Fibroblast of lung (primary cell): ENCODE measurements around the gene MYO1D. TPM values are rescaled to one million over a fixed set of nuclear protein-coding genes. Genes with fewer than 3 reads are reported as not detected.

Experiments
- DNase-seq, 2 donors: peaks; one replicate each; pipeline versions ENCODE4 v3.0.0 to v3.0.0-alpha.2; 2010; ENCODE audit warnings: low read depth in 2 of 2
- H2AFZ ChIP-seq: 2 replicates; pipeline ENCODE4 v1.5.1; 2012; ENCODE audit warnings: low read length, control low read depth, inconsistent platforms
- H3K27ac ChIP-seq: 2 replicates; pipeline ENCODE4 v1.5.1; 2011; ENCODE audit warnings: low read length, control low read depth; ENCODE audit not compliant: insufficient read depth
- H3K27me3 ChIP-seq: 2 replicates; pipeline ENCODE4 v1.5.1; 2011; ENCODE audit warnings: mild to moderate bottlenecking, low read length; ENCODE audit not compliant: control insufficient read depth, insufficient read depth
- H3K36me3 ChIP-seq: 2 replicates; pipeline ENCODE4 v1.5.1; 2011; ENCODE audit warnings: low read length; ENCODE audit not compliant: control insufficient read depth, insufficient read depth
- H3K4me1 ChIP-seq: 2 replicates; pipeline ENCODE4 v1.5.1; 2011; ENCODE audit warnings: low read length; ENCODE audit not compliant: control insufficient read depth, insufficient read depth; ENCODE audit errors: extremely low read depth
- H3K4me2 ChIP-seq: 2 replicates; pipeline ENCODE4 v1.5.1; 2011; ENCODE audit warnings: low read length, control low read depth; ENCODE audit not compliant: insufficient read depth; ENCODE audit errors: extremely low read depth
- H3K4me3 ChIP-seq, 4 experiments: fragments of 200-600 bp in 1 of 4; sonication (generic) in 1 of 4; replicated peaks in 1 of 4; 2 replicates each; pipeline ENCODE4 v1.5.1; 2011 to 2016; ENCODE audit warnings: low read length in 4 of 4, low read depth in 3 of 4, mild to moderate bottlenecking in 3 of 4, control low read depth in 2 of 4, inconsistent platforms in 1 of 4, mixed read lengths in 1 of 4; ENCODE audit not compliant: insufficient read depth in 1 of 4; ENCODE audit errors: control extremely low read depth in 1 of 4
- H3K79me2 ChIP-seq: 2 replicates; pipeline ENCODE4 v1.5.1; 2012; ENCODE audit warnings: mild to moderate bottlenecking, low read length, inconsistent platforms; ENCODE audit not compliant: control insufficient read depth, insufficient read depth
- H3K9ac ChIP-seq: 2 replicates; pipeline ENCODE4 v1.5.1; 2011; ENCODE audit warnings: mild to moderate bottlenecking, low read length, control low read depth; ENCODE audit not compliant: insufficient read depth
- H3K9me3 ChIP-seq: 2 replicates; pipeline ENCODE4 v1.5.1; 2012; ENCODE audit warnings: low read depth, low read length; ENCODE audit not compliant: control insufficient read depth, insufficient read depth
- H4K20me1 ChIP-seq: 2 replicates; pipeline ENCODE4 v1.5.1; 2011; ENCODE audit warnings: low read length; ENCODE audit not compliant: control insufficient read depth, insufficient read depth; ENCODE audit errors: extremely low read depth
- CTCF ChIP-seq, 2 donors: IDR thresholded peaks in 1 of 2; conservative IDR thresholded peaks in 1 of 2; 1 replicate in 1 of 2; 2 replicates in 1 of 2; pipeline ENCODE4 v1.5.1; 2011 to 2012; ENCODE audit warnings: low read length in 2 of 2, control low read depth in 1 of 2, inconsistent platforms in 1 of 2, low read depth in 1 of 2, mild to moderate bottlenecking in 1 of 2
- EZH2 ChIP-seq: IDR thresholded peaks from 2 replicates; pipeline ENCODE4 v1.5.1; 2012; ENCODE audit warnings: low read length, control low read depth, mild to moderate bottlenecking; ENCODE audit errors: missing control alignments
- polyA plus RNA-seq, 2 donors: library from polyadenylated mRNA; depleted of rRNA in 1 of 2; stranded (reverse) in 1 of 2; unstranded in 1 of 2; fragments of >200 nt; gene quantifications; 2 replicates each; pipeline ENCODE4 v1.2.1, GENCODE V29; 2011 to 2012; ENCODE audit warnings: missing spikeins in 1 of 2
- total RNA-seq: library from RNA; depleted of rRNA; stranded (reverse); fragments of >200 nt; gene quantifications from 2 replicates; pipeline ENCODE4 v1.2.1, GENCODE V29; 2014

Gene MYO1D
- total and polyA plus RNA-seq, 2 donors (not counting 1 experiment from before 2014, with no cell fraction given) = 35.0 to 46.6 TPM

DNA sequence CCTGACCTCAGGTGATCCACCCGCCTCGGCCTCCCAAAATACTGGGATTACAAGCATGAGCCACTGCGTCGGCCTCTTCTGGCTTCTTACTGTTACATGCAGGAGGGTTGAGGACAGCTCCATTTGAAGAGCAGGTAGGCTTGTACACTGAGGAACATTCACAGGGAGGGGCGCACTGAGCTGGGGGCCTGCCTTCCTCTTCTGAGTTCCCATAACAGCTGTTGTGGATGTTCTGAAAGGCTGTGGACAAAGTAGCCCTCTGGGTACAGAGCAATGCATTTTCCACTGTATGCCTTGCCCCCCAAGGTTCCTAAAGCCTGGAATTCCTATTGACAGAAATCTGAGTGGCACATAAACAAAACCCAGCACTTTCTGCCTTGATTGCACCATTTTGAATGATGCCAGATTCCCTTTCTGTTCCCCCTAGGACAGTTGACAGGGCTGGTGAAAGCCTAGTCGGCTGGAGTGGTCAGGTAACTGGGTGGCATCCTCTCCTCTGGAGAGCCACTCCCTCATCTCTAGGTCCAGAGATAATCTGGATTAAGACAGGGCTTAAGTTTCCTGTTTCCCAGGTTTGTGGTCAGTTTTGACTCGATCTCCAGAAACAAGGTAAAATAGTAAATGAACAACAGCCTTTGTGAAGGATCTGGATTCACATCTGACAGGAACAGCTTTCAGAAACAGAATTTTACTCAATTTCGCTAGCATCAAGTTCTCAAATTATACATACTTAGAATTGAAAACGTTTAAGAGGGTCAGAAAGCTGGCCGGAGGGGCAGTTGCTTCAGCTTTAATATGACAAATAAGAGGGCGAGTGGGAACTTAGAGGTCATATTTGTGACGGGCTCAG lies 391.4 kb downstream of the MYO1D start:
- TF ChIP-seq EZH2 = no peak
- TF ChIP-seq CTCF (conservative IDR thresholded peaks at IDR 0.05 in 1 of 2, IDR thresholded peaks at IDR 0.05 in 1 of 2; ENCODE audit: low read depth in 1 of 2, low read length in 2 of 2) = no peak
- peak overlapping the region; percentile 63 for H3K9ac ChIP-seq
- DNase-seq = no peak

DNA sequence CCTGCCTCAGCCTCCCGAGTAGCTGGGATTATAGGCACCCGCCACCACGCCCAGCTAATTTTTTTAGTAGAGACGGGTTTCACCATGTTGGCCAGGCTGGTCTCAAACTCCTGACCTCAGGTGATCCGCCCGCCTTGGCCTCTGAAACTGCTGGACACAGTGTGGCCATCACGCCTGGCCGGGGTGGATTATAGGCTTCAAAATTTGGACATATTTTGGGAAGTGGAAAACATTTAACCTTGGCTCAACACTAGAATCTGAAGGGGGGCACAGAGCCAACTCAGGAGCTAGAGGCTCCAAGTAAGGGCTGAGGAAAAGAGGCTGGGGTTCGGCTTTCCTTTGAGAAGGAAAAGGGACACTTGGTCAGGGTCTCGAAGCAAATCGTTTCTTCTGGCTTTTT lies 392.3 kb downstream of the MYO1D start:
- no peaks in the 10 kb centered on the region for H4K20me1 ChIP-seq
- H3K36me3 ChIP-seq = peaks cover 15% of the 10 kb centered on the region
- H3K79me2 ChIP-seq = no peaks in the 10 kb centered on the region
- no peak overlapping the region for H3K9ac ChIP-seq
- H3K4me1 ChIP-seq = peaks cover 8% of the 10 kb centered on the region
- H3K4me3 ChIP-seq = no peak overlapping the region
- no peaks in the 10 kb centered on the region for H3K9me3 ChIP-seq
- TF ChIP-seq CTCF (conservative IDR thresholded peaks at IDR 0.05 in 1 of 2, IDR thresholded peaks at IDR 0.05 in 1 of 2; ENCODE audit: low read depth in 1 of 2, low read length in 2 of 2) (no peak), EZH2 (no peak)
- DNase-seq = no peak
- H3K4me2 ChIP-seq = no peak overlapping the region
- no peak overlapping the region for H3K27ac ChIP-seq
- no peak overlapping the region for H2AFZ ChIP-seq
- no peaks in the 10 kb centered on the region for H3K27me3 ChIP-seq

More for the DNA sequence above, 391.4 kb downstream of the MYO1D start:
- H3K27ac ChIP-seq = peak overlapping the region; percentile 48
- H3K4me1 ChIP-seq = peaks cover 8% of the 10 kb centered on the region
- peaks cover 9% of the 10 kb centered on the region for H3K36me3 ChIP-seq
- H2AFZ ChIP-seq = no peak overlapping the region
- no peaks in the 10 kb centered on the region for H3K79me2 ChIP-seq
- no peaks in the 10 kb centered on the region for H4K20me1 ChIP-seq
- no peaks in the 10 kb centered on the region for H3K9me3 ChIP-seq
- peak overlapping the region in 1 of 4 experiments; percentile 50 for H3K4me3 ChIP-seq
- no peaks in the 10 kb centered on the region for H3K27me3 ChIP-seq
- H3K4me2 ChIP-seq = peak overlapping the region; percentile 59

GRCh38 chr17:32484041-32484461 lies 392.9 kb downstream of the MYO1D start:
- H3K27ac ChIP-seq = no peak overlapping the region
- no peak overlapping the region for H3K9ac ChIP-seq
- no peak overlapping the region for H3K4me3 ChIP-seq
- H3K36me3 ChIP-seq = peaks cover 17% of the 10 kb centered on the region
- no peaks in the 10 kb centered on the region for H3K79me2 ChIP-seq
- no peak overlapping the region for H2AFZ ChIP-seq
- H3K4me1 ChIP-seq = peaks cover 8% of the 10 kb centered on the region
- no peaks in the 10 kb centered on the region for H3K9me3 ChIP-seq
- no peak overlapping the region for H3K4me2 ChIP-seq
- TF ChIP-seq EZH2 (no peak), CTCF (conservative IDR thresholded peaks at IDR 0.05 in 1 of 2, IDR thresholded peaks at IDR 0.05 in 1 of 2; ENCODE audit: low read depth in 1 of 2, low read length in 2 of 2) (no peak)
- H4K20me1 ChIP-seq = no peaks in the 10 kb centered on the region
- DNase-seq = no peak
- no peaks in the 10 kb centered on the region for H3K27me3 ChIP-seq
